ENCODE results near the gene FSTL1.
"Not testable (repeated sequence)": the region's sequence is repeated elsewhere in the genome, so short reads cannot be mapped to it uniquely, and the experiment has no call there.

The FSTL1 gene

GRCh38 chr3:120394347-120394746 lies 56.4 kb downstream of the FSTL1 start:
- H3K4me3 ChIP-seq (ENCODE audit: low read length in 2 of 2): no peak overlapping the region
- H3K27ac ChIP-seq (ENCODE audit: low read length): no peak overlapping the region
- H3K9ac ChIP-seq (ENCODE audit: low read length in 2 of 2): no peak overlapping the region
- H3K9me3 ChIP-seq (ENCODE audit: control insufficient read depth in 2 of 2, low read length in 2 of 2): no peaks in the 10 kb centered on the region
- H3K4me1 ChIP-seq (ENCODE audit: control insufficient read depth, insufficient read depth, low read length): no peaks in the 10 kb centered on the region
- H3K36me3 ChIP-seq (ENCODE audit: control insufficient read depth in 2 of 2, insufficient read depth in 2 of 2, low read length in 2 of 2): peaks cover 44 to 49% of the 10 kb centered on the region in 2 donors
- H3K27me3 ChIP-seq (ENCODE audit: control insufficient read depth in 1 of 2, insufficient read depth in 2 of 2, low read length in 2 of 2): no peaks in the 10 kb centered on the region

DNA sequence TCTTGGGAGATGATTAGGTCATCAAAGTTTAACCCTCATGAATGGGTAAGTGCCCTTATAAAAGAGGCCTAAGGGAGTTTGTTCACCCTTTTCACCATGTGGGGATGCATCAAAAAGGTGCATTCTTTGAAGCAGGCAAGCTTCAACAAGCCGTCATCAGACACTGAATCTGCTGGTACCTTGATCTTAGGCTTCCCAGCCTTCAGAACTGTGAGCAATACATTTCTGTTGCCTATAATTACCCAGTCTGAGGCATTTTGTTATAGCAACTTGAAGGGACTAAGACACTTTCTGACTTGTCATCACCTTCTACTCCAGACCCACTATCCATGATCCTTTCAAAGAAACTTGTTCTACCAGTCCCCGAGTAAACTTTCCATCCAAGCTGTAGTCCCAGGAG lies 57.0 kb downstream of the FSTL1 start:
- H3K4me3 ChIP-seq (ENCODE audit: low read length in 2 of 2): no peak overlapping the region
- no peaks in the 10 kb centered on the region for H3K9me3 ChIP-seq (ENCODE audit: control insufficient read depth in 2 of 2, low read length in 2 of 2)
- no peaks in the 10 kb centered on the region for H3K27me3 ChIP-seq (ENCODE audit: control insufficient read depth in 1 of 2, insufficient read depth in 2 of 2, low read length in 2 of 2)
- H3K36me3 ChIP-seq (ENCODE audit: control insufficient read depth in 2 of 2, insufficient read depth in 2 of 2, low read length in 2 of 2): peaks cover 38 to 45% of the 10 kb centered on the region in 2 donors
- no peak overlapping the region for H3K9ac ChIP-seq (ENCODE audit: low read length in 2 of 2)
- H3K27ac ChIP-seq (ENCODE audit: low read length): no peak overlapping the region
- H3K4me1 ChIP-seq (ENCODE audit: control insufficient read depth, insufficient read depth, low read length): no peaks in the 10 kb centered on the region

- no peaks in the 10 kb centered on the region for H3K27me3 ChIP-seq (ENCODE audit: control insufficient read depth in 1 of 2, insufficient read depth in 2 of 2, low read length in 2 of 2)
- peaks cover 33 to 40% of the 10 kb centered on the region in 2 donors for H3K36me3 ChIP-seq (ENCODE audit: control insufficient read depth in 2 of 2, insufficient read depth in 2 of 2, low read length in 2 of 2)
- H3K27ac ChIP-seq (ENCODE audit: low read length): no peak overlapping the region
- H3K9me3 ChIP-seq (ENCODE audit: control insufficient read depth in 2 of 2, low read length in 2 of 2): no peaks in the 10 kb centered on the region
- no peak overlapping the region for H3K9ac ChIP-seq (ENCODE audit: low read length in 2 of 2)
- no peaks in the 10 kb centered on the region for H3K4me1 ChIP-seq (ENCODE audit: control insufficient read depth, insufficient read depth, low read length)
- no peak overlapping the region for H3K4me3 ChIP-seq (ENCODE audit: low read length in 2 of 2)
These were observed 57.5 kb downstream of the FSTL1 start for GRCh38 chr3:120393243-120393642.

DNA sequence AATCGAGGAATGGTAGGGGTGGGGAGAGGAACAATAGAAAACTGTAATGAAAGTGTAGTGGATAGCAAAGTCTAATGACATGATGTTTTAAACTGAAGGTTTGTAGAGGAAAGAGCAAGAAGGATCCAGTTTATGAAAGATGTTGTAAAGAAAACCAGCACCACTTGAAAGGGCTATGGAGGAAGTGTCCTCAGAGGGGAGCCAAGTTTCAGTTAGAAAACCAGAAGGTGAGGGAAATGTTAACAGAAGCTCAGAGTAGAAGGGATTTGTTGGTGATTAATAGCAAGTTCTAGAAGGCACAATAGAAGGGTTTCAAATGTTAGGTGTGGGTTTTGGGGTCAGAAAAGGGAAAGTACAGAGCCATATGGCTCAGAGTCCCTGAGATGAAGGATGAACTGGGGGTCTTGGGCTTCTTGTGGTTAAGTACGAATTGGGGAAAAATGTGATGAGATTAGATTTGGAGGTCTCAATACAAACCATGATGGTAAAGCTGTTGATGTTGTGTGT lies 67.8 kb downstream of the FSTL1 start:
- Histone ChIP-seq H3K36me3 (ENCODE audit: control insufficient read depth in 2 of 2, insufficient read depth in 2 of 2, low read length in 2 of 2) (no peaks in the 10 kb centered on the region), H3K9ac (ENCODE audit: low read length in 2 of 2) (no peak overlapping the region), H3K9me3 (ENCODE audit: control insufficient read depth in 2 of 2, low read length in 2 of 2) (no peaks in the 10 kb centered on the region), H3K27me3 (ENCODE audit: control insufficient read depth in 1 of 2, insufficient read depth in 2 of 2, low read length in 2 of 2) (no peaks in the 10 kb centered on the region), H3K4me3 (ENCODE audit: low read length in 2 of 2) (no peak overlapping the region), H3K4me1 (ENCODE audit: control insufficient read depth, insufficient read depth, low read length) (no peaks in the 10 kb centered on the region), H3K27ac (ENCODE audit: low read length) (no peak overlapping the region)

DNA sequence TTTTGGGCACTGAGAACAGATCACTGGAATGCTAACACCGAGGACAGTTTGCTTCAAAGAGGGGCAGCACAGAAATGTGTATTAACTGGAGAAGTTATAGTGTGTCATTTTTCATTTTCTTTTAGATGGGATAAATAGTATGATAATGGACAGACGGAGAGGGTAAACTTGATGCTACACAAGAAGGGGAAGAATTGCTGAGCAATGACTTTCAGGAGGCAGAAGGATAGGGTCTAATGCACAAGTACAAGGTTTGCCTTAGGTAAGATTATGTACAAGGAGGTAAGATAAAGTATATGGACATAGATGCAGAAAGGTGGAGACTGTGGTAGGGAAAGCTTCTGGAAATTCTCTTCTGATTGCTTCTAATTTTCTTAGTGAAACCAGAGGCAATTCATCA lies 69.3 kb downstream of the FSTL1 start:
- H3K27ac ChIP-seq (ENCODE audit: low read length): no peak overlapping the region
- no peak overlapping the region for H3K4me3 ChIP-seq (ENCODE audit: low read length in 2 of 2)
- H3K9me3 ChIP-seq (ENCODE audit: control insufficient read depth in 2 of 2, low read length in 2 of 2): no peaks in the 10 kb centered on the region
- no peaks in the 10 kb centered on the region for H3K4me1 ChIP-seq (ENCODE audit: control insufficient read depth, insufficient read depth, low read length)
- H3K9ac ChIP-seq (ENCODE audit: low read length in 2 of 2): no peak overlapping the region
- no peaks in the 10 kb centered on the region for H3K36me3 ChIP-seq (ENCODE audit: control insufficient read depth in 2 of 2, insufficient read depth in 2 of 2, low read length in 2 of 2)
- no peaks in the 10 kb centered on the region for H3K27me3 ChIP-seq (ENCODE audit: control insufficient read depth in 1 of 2, insufficient read depth in 2 of 2, low read length in 2 of 2)

- not testable (repeated sequence) for H3K9ac ChIP-seq (ENCODE audit: low read length in 2 of 2); H3K27me3 ChIP-seq (ENCODE audit: control insufficient read depth in 1 of 2, insufficient read depth in 2 of 2, low read length in 2 of 2); H3K4me3 ChIP-seq (ENCODE audit: low read length in 2 of 2); H3K4me1 ChIP-seq (ENCODE audit: control insufficient read depth, insufficient read depth, low read length); H3K27ac ChIP-seq (ENCODE audit: low read length); H3K9me3 ChIP-seq (ENCODE audit: control insufficient read depth in 2 of 2, low read length in 2 of 2); H3K36me3 ChIP-seq (ENCODE audit: control insufficient read depth in 2 of 2, insufficient read depth in 2 of 2, low read length in 2 of 2)
These were observed 72.8 kb downstream of the FSTL1 start for GRCh38 chr3:120377948-120378347.

- no peak overlapping the region for H3K9ac ChIP-seq (ENCODE audit: low read length in 2 of 2)
- no peaks in the 10 kb centered on the region for H3K9me3 ChIP-seq (ENCODE audit: control insufficient read depth in 2 of 2, low read length in 2 of 2)
- no peak overlapping the region for H3K27ac ChIP-seq (ENCODE audit: low read length)
- no peaks in the 10 kb centered on the region for H3K4me1 ChIP-seq (ENCODE audit: control insufficient read depth, insufficient read depth, low read length)
- H3K27me3 ChIP-seq (ENCODE audit: control insufficient read depth in 1 of 2, insufficient read depth in 2 of 2, low read length in 2 of 2): no peaks in the 10 kb centered on the region
- no peak overlapping the region for H3K4me3 ChIP-seq (ENCODE audit: low read length in 2 of 2)
- no peaks in the 10 kb centered on the region for H3K36me3 ChIP-seq (ENCODE audit: control insufficient read depth in 2 of 2, insufficient read depth in 2 of 2, low read length in 2 of 2)
These were observed 80.3 kb downstream of the FSTL1 start for GRCh38 chr3:120370463-120370862.

DNA sequence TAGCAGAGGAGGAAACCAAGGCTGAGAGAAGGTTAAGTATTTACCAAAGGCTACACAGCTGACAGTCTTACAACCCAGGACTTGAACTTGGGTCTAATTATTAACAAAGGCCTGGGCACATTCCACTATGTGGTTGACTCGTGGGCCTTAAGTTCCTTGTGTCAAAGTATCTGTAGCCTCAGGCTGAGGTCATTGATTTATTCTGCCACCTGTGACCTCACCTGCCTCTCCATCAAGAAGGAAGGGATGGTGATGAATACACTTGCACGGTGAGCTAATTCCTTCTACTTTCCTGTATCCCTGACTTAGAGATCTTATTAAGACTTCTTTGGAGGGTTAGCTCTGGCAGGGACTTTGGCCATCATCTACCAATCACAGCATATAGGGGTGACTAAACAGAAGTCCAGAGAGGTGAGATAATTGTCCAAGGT lies 81.7 kb downstream of the FSTL1 start:
- H3K4me3 ChIP-seq (ENCODE audit: low read length in 2 of 2): no peak overlapping the region
- H3K4me1 ChIP-seq (ENCODE audit: control insufficient read depth, insufficient read depth, low read length): no peaks in the 10 kb centered on the region
- H3K27ac ChIP-seq (ENCODE audit: low read length): no peak overlapping the region
- H3K36me3 ChIP-seq (ENCODE audit: control insufficient read depth in 2 of 2, insufficient read depth in 2 of 2, low read length in 2 of 2): no peaks in the 10 kb centered on the region
- H3K9me3 ChIP-seq (ENCODE audit: control insufficient read depth in 2 of 2, low read length in 2 of 2): no peaks in the 10 kb centered on the region
- H3K27me3 ChIP-seq (ENCODE audit: control insufficient read depth in 1 of 2, insufficient read depth in 2 of 2, low read length in 2 of 2): no peaks in the 10 kb centered on the region
- H3K9ac ChIP-seq (ENCODE audit: low read length in 2 of 2): no peak overlapping the region

GRCh38 chr3:120368172-120368571 lies 82.6 kb downstream of the FSTL1 start:
- H3K36me3 ChIP-seq (ENCODE audit: control insufficient read depth in 2 of 2, insufficient read depth in 2 of 2, low read length in 2 of 2): no peaks in the 10 kb centered on the region
- H3K4me1 ChIP-seq (ENCODE audit: control insufficient read depth, insufficient read depth, low read length): no peaks in the 10 kb centered on the region
- no peak overlapping the region for H3K9ac ChIP-seq (ENCODE audit: low read length in 2 of 2)

DNA sequence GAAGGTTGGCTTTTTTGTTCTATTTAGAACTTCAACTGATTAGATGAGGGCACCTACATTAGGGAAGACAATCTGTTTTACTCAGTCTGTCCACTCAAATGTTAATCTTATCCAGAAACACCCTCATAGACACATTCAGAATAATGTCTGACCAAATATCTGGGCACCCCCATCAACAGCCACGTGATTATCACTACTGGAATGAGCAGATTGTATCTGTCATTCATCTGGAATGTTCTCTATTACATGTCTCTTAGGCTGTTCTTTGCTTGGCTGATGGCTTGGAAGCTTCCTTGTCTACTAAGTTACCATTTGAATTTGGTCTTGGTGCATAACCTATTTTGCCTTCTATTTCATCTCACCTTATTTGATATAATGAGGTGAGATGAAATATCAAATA lies 86.0 kb downstream of the FSTL1 start:
- no peak overlapping the region for H3K27ac ChIP-seq (ENCODE audit: low read length)

More at GRCh38 chr3:120368172-120368571, 82.6 kb downstream of the FSTL1 start:
- Histone ChIP-seq H3K9me3 (ENCODE audit: control insufficient read depth in 2 of 2, low read length in 2 of 2) (no peaks in the 10 kb centered on the region), H3K4me3 (ENCODE audit: low read length in 2 of 2) (no peak overlapping the region), H3K27me3 (ENCODE audit: control insufficient read depth in 1 of 2, insufficient read depth in 2 of 2, low read length in 2 of 2) (no peaks in the 10 kb centered on the region), H3K27ac (ENCODE audit: low read length) (no peak overlapping the region)

GRCh38 chr3:120364101-120364500 lies 86.7 kb downstream of the FSTL1 start:
- H3K27me3 ChIP-seq (ENCODE audit: control insufficient read depth in 1 of 2, insufficient read depth in 2 of 2, low read length in 2 of 2): no peaks in the 10 kb centered on the region
- H3K9me3 ChIP-seq (ENCODE audit: control insufficient read depth in 2 of 2, low read length in 2 of 2): no peaks in the 10 kb centered on the region
- no peak overlapping the region for H3K9ac ChIP-seq (ENCODE audit: low read length in 2 of 2)
- H3K36me3 ChIP-seq (ENCODE audit: control insufficient read depth in 2 of 2, insufficient read depth in 2 of 2, low read length in 2 of 2): no peaks in the 10 kb centered on the region
- H3K4me1 ChIP-seq (ENCODE audit: control insufficient read depth, insufficient read depth, low read length): no peaks in the 10 kb centered on the region
- H3K4me3 ChIP-seq (ENCODE audit: low read length in 2 of 2): no peak overlapping the region
- H3K27ac ChIP-seq (ENCODE audit: low read length): no peak overlapping the region

More for the DNA sequence above, 86.0 kb downstream of the FSTL1 start:
- Histone ChIP-seq H3K27me3 (ENCODE audit: control insufficient read depth in 1 of 2, insufficient read depth in 2 of 2, low read length in 2 of 2) (no peaks in the 10 kb centered on the region), H3K9me3 (ENCODE audit: control insufficient read depth in 2 of 2, low read length in 2 of 2) (no peaks in the 10 kb centered on the region), H3K4me1 (ENCODE audit: control insufficient read depth, insufficient read depth, low read length) (no peaks in the 10 kb centered on the region), H3K36me3 (ENCODE audit: control insufficient read depth in 2 of 2, insufficient read depth in 2 of 2, low read length in 2 of 2) (no peaks in the 10 kb centered on the region), H3K9ac (ENCODE audit: low read length in 2 of 2) (no peak overlapping the region), H3K4me3 (ENCODE audit: low read length in 2 of 2) (no peak overlapping the region)
